Ovary (tissue), 9 donors: Measurements from ENCODE around the gene CHCHD6. TPM values are rescaled to one million over a fixed set of nuclear protein-coding genes. Genes with fewer than 3 reads are reported as not detected.

Source experiments
- DNase-seq, 5 donors: peaks; one replicate each; pipeline ENCODE4 v3.0.0-alpha.2; 2019 to 2020
- H3K27ac ChIP-seq, 2 donors: fragments of 200-600 bp; one replicate each; pipeline versions ENCODE4 v1.5.1 to v1.8.0; 2019 to 2022
- H3K27me3 ChIP-seq: fragments of 200-600 bp; one replicate; pipeline ENCODE4 v1.8.0; 2022
- H3K36me3 ChIP-seq: fragments of 200-600 bp; sonication (generic); one replicate; pipeline ENCODE4 v1.5.1; 2019
- H3K4me1 ChIP-seq: one replicate; pipeline ENCODE4 v1.8.1; 2013; ENCODE audit warnings: mild to moderate bottlenecking, moderate library complexity; ENCODE audit not compliant: insufficient read depth
- H3K4me3 ChIP-seq: fragments of 200-600 bp; sonication (generic); one replicate; pipeline ENCODE4 v1.5.1; 2017
- H3K9me3 ChIP-seq, 2 donors: fragments of 200-600 bp in 1 of 2; sonication (generic) in 1 of 2; one replicate each; pipeline versions ENCODE4 v1.5.1 to v1.8.1; 2013 to 2019; ENCODE audit warnings: mild to moderate bottlenecking in 1 of 2, moderate library complexity in 1 of 2
- EP300 ChIP-seq: sonication (generic); formaldehyde crosslinking; IDR thresholded peaks from one replicate; pipeline ENCODE4 v1.6.1; 2017; ENCODE audit warnings: antibody characterized with exemption
- POLR2A ChIP-seq: fragments of 450-650 bp; IDR thresholded peaks from one replicate; pipeline ENCODE4 v1.6.1; 2017; ENCODE audit warnings: antibody characterized with exemption, mild to moderate bottlenecking, moderate library complexity
- WGBS, 3 donors: extraction: QIAGEN DNeasy Blood & Tissue Kit in 1 of 3; methylation state at CpG; one replicate each; pipeline versions ENCODE4 v1.1.5 to v1.1.7; 2013 to 2017; 5-methylcytosine and 5-hydroxymethylcytosine counted together
- intact Hi-C, 4 donors: fragments of 100-400 bp; cut with DNase I; formaldehyde crosslinking; loops; one replicate each; pipeline versions ENCODE4 v1.11.0 to v1.15.1; 2022 to 2023
- polyA plus RNA-seq, 2 donors: library from polyadenylated mRNA; stranded (reverse); fragments of 200-250 nt in 1 of 2; fragments of 350-450 nt in 1 of 2; fragmentation: Illumina TruSeq in 1 of 2; extraction: RNeasy Lipid Tissue Mini Kit (QIAGEN cat#74804) in 1 of 2; gene quantifications; one replicate each; pipeline ENCODE4 v1.2.3, GENCODE V29; 2013 to 2014
- total RNA-seq, 7 donors: library from RNA; depleted of rRNA in 2 of 7; stranded (reverse); fragments of >200 nt in 2 of 7; fragmentation: NEBNext Ultra II Directional in 3 of 7; extraction: Animal tissue kit (Norgen Biotek cat#: 25700) in 3 of 7; gene quantifications; one replicate each; pipeline versions ENCODE4 v1.1.0 to v1.2.4, GENCODE V29; 2016 to 2023
- TF ChIP-seq, protein P1 (sequence below), 3 donors: fragments of 450-650 bp in 2 of 3; fragments of 200-600 bp in 1 of 3; IDR thresholded peaks; one replicate each; pipeline versions ENCODE4 v1.5.1 to v1.8.0; 2016 to 2022; ENCODE audit warnings: antibody characterized with exemption in 3 of 3, mild to moderate bottlenecking in 1 of 3
- donor health status: DM: no; HTN: no; CAD: no; lungs with moderate emphysema.
- donor health status: DM: no; HTN: no; CAD: no.
- donor health status: Bipolar disorder and iron deficiency.
- donor health status: DM: yes; HTN: yes; CAD: no.
- donor health status: DM: no; HTN: no; CAD: no.
- donor health status: DM: yes; HTN: yes; CAD: no.

Gene CHCHD6
- total and polyA plus RNA-seq, 9 donors = 8.5 to 24.6 (median 19.5) TPM

DNA sequence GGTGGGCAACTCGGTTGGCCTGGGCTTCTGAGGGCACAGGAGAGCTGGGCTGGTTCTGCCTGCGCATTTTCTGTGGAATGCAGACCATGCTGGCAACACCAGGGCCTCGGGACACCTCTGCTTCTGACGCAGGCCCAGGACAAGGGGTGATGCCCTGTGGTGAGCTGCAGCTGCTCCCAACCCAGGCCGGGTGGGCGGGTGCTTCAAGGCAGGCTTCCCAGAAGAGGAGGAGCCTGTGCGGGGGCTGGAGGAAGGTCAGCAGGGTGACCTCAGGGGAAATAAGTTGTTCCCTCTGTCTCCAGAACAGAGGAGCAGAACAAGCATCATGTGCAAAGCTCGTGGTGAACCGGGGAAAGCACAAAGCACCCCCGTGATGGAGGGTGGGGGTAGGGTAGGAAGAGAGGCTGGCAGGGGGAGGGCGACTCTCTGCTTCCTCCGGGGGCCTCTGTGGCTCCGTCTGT lies 267.9 kb downstream of the CHCHD6 start:
- no peaks in the 10 kb centered on the region for H3K36me3 ChIP-seq
- H3K27me3 ChIP-seq = no peaks in the 10 kb centered on the region
- H3K27ac ChIP-seq = no peak overlapping the region
- peak in 2 of 5 donors; percentile 35 to 57 for DNase-seq
- 10 to 36% (median 17%) methylated on average over 12 to 13 of the region's 13 CpGs for WGBS, 3 donors
- no peak overlapping the region for H3K4me3 ChIP-seq
- no peaks in the 10 kb centered on the region for H3K9me3 ChIP-seq
- TF ChIP-seq EP300 (no peak), POLR2A (no peak)
- TF ChIP-seq, protein P1, sequence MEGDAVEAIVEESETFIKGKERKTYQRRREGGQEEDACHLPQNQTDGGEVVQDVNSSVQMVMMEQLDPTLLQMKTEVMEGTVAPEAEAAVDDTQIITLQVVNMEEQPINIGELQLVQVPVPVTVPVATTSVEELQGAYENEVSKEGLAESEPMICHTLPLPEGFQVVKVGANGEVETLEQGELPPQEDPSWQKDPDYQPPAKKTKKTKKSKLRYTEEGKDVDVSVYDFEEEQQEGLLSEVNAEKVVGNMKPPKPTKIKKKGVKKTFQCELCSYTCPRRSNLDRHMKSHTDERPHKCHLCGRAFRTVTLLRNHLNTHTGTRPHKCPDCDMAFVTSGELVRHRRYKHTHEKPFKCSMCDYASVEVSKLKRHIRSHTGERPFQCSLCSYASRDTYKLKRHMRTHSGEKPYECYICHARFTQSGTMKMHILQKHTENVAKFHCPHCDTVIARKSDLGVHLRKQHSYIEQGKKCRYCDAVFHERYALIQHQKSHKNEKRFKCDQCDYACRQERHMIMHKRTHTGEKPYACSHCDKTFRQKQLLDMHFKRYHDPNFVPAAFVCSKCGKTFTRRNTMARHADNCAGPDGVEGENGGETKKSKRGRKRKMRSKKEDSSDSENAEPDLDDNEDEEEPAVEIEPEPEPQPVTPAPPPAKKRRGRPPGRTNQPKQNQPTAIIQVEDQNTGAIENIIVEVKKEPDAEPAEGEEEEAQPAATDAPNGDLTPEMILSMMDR (IDR thresholded peaks at IDR 0.05) = no peak
- intact Hi-C loops = no loop called here
- H3K4me1 ChIP-seq = peaks cover 7% of the 10 kb centered on the region

DNA sequence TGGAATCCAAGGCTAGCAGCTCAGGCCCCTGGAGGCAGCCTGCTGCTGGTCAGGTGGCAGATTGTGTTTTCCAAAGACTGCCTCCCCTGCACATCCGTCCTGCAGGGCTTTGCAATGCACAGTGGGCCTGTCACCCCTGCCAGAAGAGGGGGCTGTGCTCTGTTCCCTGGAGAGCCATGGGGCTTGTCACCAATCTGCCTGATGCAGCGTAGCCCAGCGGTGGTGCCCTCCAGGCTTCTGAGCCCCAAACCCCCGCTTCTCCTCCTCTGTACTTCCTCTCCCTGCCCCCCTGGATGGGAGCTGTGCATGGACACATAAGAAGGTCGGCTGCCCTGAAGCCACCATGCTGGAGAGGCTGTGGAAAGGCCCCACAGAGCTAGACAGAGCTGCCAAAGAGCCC lies 268.8 kb downstream of the CHCHD6 start:
- H3K27ac ChIP-seq = no peak overlapping the region
- DNase-seq = no peak
- 88 to 94% (median 89%) methylated on average over 5 of the region's 5 CpGs for WGBS, 3 donors
- H3K9me3 ChIP-seq = no peaks in the 10 kb centered on the region
- no peaks in the 10 kb centered on the region for H3K36me3 ChIP-seq
- peaks cover 7% of the 10 kb centered on the region for H3K4me1 ChIP-seq
- intact Hi-C loops = no loop called here
- TF ChIP-seq, protein P1 (IDR thresholded peaks at IDR 0.05) = no peak
- TF ChIP-seq POLR2A (no peak), EP300 (no peak)
- no peaks in the 10 kb centered on the region for H3K27me3 ChIP-seq
- H3K4me3 ChIP-seq = no peak overlapping the region

GRCh38 chr3:126973814-126974213 lies 269.8 kb downstream of the CHCHD6 start:
- intact Hi-C loops = no loop called here
- Histone ChIP-seq H3K4me1 (peaks cover 7% of the 10 kb centered on the region), H3K4me3 (no peak overlapping the region), H3K9me3 (no peaks in the 10 kb centered on the region), H3K27ac (no peak overlapping the region), H3K36me3 (no peaks in the 10 kb centered on the region), H3K27me3 (no peaks in the 10 kb centered on the region)
- DNase-seq = no peak
- WGBS, 3 donors = 88 to 95% (median 92%) methylated on average over 1 of the region's 1 CpG
- TF ChIP-seq POLR2A (no peak), EP300 (no peak)
- TF ChIP-seq, protein P1 (IDR thresholded peaks at IDR 0.05) = no peak

DNA sequence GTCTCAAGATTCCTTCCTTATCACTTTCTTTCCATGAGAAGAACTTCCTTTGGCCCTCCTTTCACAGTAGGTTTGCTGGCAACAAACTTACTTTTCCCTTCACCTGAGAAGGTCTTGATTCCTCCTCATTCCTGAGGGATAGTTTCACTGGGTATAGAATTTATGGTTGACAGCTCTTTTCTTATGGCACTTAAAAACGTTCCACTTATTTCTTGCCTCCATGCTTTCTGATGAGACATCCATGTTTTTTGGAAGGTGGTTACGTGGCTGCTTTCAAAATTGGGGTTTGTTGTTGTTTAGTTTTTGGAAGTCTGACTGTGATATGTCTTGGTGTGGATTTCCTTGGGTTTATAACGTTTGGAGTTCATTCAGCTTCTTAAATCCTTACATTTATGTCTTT lies 270.7 kb downstream of the CHCHD6 start:
- DNase-seq = no peak
- Histone ChIP-seq H3K4me3 (no peak overlapping the region), H3K27ac (no peak overlapping the region), H3K36me3 (no peaks in the 10 kb centered on the region), H3K9me3 (no peaks in the 10 kb centered on the region), H3K4me1 (peaks cover 7% of the 10 kb centered on the region), H3K27me3 (no peaks in the 10 kb centered on the region)
- intact Hi-C loops = no loop called here
- WGBS, 3 donors = 79 to 80% (median 80%) methylated on average over 3 of the region's 3 CpGs
- TF ChIP-seq, protein P1 (IDR thresholded peaks at IDR 0.05) = no peak
- no peak for TF ChIP-seq POLR2A
- no peak for TF ChIP-seq EP300
